NCI-H2196 treated with DMSO at 0.1 percent for 48 hours (cell line): ENCODE results near the gene OCRL.
A peak's percentile ranks its signal among the peaks of the same experiment; 100 is the strongest.

Experiments
- DNase-seq: peaks from one replicate; lab custom pipeline; 2025; ENCODE audit not compliant: unreplicated experiment; lab: John Stamatoyannopoulos, UW

The OCRL gene

DNA sequence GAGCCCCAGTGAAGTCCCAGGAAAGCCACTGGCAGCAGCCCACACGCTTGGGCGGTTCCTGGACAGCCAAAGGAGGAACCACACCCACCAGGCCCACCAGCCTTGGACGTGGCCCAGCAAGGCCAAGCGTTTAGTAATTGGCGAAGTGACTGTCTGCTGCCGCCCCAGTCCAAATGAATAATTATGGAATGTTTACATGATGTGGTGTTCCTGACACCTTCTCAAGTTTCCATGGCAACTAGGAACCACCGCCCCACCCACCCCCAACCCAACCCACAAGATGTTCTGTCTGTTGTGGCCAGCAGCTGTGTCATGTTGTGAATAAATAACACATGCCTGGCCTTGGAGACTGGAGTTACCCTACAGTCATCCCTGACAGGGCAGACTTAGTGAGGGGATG, 92.4 kb downstream of the OCRL start:
- DNase-seq = no peak

DNA sequence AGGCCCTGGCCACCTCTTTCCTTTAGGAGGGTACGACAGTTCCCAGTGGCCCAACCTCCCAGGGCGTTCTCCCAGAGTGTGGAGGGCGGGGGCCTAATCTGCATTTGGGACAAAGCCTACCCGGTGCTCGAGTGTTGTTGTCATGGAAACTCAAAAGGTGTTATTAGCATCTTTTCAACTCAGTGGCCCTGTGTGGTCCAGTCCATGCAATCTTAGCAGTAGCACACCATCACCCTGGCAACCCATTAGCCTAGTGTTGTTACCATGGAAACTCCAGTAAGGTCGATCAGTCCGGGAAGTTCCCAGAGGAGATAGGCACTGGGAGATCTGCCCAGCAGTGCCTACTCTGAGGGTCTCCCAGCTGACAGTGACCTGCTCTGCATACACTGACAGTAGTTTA, 94.5 kb downstream of the OCRL start:
- no peak for DNase-seq

DNA sequence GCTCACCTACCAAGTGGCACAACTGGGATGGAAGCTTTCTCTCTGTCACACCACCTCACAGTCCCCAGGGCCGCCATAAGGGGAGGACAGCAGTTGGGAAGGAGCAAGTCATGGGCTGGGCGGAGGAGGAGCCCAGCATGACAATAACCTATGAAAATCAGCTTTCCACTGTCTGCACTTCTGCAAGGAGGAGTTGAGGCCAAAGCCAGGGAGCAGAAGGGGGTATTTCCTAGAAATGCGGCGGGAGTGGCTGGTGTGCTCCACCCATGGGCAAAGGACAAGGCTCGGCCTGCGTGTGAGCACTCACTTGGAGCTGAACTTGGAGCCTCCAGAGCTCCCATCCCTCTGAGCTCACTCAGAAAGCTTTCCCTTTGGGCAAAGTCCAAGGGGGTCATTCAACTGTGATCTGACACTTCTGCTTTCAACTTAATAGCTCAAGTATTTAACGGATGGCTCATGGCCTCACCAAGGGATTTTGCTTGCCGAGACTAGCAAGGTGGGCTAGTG, 96.2 kb downstream of the OCRL start:
- DNase-seq = no peak

DNA sequence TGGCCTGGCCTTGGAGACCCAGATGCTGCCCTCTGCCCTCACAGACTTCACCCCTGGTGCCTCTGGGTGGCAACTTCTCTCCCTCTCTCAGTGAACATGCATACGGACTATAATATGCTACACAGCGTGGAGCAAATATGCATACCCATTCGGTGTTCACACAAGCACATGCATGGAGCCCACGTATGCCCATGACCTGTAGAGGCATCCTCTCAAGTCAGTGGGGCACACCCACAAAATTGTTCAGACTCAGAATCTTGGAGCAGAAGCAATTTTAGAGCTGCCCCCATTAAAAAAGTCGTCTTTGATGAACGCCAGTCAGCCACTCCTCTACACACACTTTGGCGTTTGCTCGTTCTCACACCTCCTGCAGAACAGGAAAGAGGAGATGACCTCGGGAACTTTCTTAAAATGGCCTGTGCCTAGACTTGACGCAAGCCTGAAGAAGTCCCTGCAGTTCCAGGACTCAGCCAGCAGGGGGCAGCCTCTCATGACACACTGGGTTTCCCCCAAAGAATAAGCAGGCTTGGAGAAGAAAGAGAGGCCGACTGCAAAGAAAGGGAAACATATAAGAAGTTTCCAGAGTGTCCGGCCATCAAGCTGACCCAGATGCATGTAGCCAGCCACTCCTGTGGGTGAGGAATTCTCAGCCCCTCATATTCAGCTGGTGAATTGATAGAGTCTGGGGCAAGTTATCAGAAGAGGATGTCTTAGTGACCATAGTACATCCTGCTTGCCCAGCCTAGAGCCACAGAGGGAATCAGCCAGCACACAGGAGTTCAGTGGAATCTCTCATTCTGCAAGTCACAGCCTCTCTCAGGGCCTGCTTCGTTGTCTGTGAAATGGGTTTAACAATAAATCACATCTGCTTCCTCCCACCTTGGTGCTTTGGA, 97.4 kb downstream of the OCRL start:
- DNase-seq = peak; percentile 12

DNA sequence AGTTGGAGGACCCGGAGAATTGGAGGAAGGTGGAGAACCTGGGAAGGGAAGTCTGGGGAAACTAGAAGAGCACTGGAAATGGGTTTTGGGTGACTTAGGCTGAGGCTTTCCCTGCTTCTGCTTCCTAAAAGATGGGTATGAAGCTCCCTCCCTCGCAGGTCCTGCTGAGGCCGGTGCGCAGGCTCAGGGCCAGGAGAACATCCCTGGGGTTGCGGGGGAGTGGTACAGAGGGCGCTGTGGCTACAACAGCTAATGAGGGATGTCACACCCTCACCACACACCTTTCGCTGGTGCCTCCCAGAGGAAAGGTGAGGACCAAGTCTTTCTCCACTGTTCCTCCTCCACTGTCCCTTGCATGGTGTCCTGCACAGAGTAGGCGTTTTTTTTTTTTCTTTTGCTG, 98.9 kb downstream of the OCRL start:
- DNase-seq = no peak

DNA sequence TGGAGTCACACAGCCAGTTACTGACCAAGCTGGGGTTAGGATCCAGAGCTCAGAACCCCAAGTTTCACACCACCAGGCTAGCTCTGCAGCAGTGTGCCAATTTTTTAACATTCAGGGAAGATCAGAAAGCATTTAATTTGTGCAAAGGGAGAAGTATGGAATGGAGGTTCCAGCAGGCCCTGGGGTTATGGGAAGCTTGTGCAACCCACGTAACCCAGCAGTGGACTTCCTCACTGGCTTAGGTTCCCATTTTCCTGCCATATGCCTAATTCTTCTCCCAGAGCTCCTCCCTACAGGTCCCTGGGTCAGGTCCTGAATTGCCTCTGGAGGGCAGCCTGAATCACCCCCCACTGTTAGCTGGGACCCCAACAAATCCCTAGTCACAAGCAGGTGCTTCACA, 100.7 kb downstream of the OCRL start:
- DNase-seq = no peak

DNA sequence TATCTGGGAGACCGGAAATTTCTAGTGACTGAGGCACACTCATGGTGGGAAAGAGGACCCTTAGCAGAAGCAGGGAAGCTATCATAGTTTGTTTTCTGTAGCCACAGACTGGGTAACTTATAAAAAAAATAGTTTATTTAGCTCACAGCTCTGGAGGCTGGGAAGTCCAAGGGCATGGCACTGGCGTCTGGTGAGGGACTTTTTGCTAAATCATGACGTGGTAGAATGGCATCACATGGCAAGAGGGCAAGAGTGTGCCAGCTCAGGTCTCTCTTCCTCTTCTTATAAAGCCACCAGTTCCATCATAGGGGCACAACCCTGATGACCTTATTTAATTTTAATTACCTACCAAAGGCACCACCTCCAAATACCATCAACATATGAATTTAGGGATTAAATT, 101.4 kb downstream of the OCRL start:
- DNase-seq = no peak

DNA sequence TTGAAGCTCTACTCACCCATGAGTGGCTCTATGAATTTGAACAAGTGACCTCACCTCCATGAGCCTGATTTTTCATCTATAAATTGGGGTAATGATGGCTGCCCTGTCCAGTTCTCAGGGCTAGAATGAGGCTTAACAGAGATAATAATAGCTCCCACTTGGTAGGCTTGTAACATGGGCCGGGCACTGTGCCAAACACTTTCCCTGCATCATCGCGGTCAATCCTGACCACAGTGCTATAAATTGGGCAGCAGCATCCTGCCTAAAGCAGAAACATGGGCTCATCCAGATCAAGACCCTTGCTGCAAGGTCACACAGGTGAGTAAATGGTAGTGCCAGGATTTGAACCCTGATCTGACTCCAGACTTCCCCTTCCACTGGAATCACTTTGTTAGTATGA, 101.9 kb downstream of the OCRL start:
- DNase-seq = no peak
